Stimulated activated CD8-positive, alpha-beta memory T cell treated with anti-CD3 and anti-CD28 coated beads, Interleukin-12 subunit alpha, Interleukin-12 subunit beta, amount 100 ng/mL, for 24 hours (primary cell): ENCODE data around the gene IKZF1.

Source experiments
- DNase-seq: peaks from one replicate; pipeline ENCODE4 v3.0.0-alpha.2; 2020; ENCODE audit errors: extremely low read depth

IKZF1 gene

DNA sequence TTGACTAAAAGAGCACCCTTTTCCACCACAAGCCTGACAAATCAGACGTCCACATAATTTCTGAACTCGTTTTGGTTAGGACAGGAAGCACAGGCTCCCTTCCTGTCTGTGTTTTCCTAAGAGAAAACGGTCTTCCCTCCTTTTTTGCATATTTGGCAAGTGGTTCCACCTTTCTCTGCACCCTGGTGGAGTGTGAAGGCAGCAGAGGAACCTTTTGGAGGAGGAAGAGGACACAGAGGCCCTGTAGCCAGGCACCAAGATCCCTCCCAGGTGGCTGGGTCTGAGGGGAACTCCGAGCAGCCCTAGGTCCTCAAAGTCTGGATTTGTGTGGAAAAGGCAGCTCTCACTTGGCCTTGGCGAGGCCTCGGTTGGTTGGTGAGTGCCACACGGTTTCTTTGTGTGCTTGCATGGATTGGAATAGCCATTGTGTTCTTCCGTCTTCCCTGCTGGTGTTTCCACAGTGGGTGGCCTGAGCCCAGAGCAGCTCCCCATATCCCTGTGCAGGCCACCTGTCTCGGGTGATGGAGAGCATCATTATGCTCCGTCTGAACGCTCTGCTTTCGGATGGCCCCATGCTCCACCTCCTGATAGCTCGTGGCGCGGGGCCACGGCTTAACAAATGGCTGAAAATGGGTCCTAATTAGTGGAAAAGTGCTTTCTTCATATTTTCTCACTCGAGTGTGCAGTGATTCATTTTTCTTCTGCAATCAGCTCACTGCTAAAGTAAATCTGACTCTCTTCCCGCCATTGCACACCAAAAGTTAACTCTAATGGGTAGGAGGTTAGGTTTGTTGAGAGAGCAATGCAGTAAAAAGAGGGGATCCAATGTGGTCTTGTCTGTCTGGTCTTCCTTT lies 4.2 kb downstream of the IKZF1 start:
- DNase-seq: no peak

DNA sequence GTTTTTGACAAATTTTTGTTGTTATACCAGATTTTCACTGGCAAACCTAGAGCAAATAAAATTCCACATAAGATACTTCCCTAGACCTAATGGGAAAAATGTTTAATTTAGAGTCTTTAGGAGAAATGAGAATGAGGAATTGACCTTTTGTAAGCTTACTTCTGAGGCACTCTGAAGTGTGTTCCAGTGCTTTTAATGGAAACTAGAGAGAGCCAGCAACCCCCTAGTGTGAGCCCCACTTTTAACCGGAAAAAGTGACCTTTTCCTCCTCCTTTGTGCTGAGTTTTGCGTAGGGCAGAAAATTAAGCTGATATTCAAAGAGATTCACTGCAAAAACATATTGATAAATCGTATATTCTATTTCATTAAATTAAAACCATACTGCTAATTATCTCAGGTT lies 5.2 kb downstream of the IKZF1 start:
- DNase-seq: no peak

DNA sequence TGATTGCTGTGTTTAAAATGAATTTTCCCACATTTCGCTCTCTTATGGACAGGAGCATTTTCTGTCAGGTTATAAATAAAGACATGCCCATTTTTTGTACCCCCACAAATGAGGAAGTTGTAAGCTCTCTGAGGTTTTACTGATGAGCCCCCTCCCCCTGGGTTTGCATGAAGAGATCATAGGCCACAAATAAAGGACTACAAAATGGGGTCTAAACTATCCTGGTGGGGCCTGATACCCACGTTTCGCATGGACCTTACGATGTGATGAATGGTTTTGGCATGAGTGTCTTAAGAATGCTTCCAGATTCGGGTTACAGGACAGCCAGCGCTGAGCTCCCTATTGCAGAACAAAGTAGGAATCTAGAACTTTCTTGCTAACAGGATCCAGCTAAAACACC lies 5.8 kb downstream of the IKZF1 start:
- no peak for DNase-seq

DNA sequence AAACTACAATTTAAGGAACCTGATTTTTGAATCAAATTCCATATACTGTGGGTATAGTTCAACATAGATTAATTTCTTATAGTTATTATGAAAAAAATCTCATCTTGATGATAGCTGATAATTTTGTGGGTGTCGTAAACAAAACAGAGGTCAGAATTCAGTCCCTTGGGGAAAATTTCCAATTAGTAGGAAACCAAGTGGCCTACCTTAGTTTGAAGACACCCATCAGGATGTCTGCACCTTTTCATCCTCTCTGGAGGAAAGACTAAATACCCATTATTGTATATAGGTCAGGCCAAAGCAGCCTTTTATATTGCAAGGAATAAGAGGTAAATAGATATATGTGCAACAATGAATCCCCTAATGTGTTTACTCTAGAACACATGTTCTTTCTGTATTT lies 6.4 kb downstream of the IKZF1 start:
- no peak for DNase-seq

DNA sequence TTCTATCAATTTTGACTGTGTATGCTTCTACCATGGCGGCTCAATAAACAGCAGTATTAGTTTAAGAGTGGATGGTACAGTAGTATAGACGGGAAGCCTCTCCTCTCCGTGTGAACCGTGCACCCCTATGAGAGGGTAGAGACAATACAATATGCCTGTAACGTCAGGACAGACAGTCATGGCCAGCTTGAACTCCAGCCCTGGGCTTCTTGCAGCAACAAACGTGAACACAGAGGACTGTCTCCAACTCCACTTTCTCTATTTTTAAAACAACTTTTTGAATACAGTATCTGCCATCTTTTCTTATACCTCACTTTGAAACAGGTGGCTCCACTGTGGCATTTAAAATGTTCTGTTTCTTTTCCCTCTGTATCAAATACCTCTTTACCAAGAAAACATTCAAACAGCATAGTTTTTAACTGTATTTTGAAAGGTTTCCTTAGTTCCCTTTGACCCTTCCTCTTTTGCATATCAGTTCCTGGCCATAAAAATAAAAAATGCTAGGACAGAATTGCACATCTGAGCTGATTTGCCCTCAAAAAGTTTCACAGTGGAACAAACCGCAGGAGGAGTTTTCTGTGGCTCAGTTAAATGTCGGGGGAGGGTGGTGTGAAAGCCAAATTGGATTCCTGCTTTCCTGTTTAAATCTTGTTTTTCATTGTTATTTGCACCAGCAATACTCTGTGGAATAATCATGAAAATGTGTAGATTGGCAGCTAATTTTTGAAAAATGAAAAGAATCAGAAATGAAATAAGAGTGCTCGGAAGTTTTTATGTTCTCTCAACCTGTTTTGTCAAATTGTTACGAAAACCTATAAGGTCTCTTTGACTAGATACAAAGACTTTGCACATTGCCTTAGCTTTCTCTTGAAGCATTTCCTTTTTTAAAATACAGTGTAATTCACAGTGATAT lies 8.0 kb downstream of the IKZF1 start:
- DNase-seq: no peak

DNA sequence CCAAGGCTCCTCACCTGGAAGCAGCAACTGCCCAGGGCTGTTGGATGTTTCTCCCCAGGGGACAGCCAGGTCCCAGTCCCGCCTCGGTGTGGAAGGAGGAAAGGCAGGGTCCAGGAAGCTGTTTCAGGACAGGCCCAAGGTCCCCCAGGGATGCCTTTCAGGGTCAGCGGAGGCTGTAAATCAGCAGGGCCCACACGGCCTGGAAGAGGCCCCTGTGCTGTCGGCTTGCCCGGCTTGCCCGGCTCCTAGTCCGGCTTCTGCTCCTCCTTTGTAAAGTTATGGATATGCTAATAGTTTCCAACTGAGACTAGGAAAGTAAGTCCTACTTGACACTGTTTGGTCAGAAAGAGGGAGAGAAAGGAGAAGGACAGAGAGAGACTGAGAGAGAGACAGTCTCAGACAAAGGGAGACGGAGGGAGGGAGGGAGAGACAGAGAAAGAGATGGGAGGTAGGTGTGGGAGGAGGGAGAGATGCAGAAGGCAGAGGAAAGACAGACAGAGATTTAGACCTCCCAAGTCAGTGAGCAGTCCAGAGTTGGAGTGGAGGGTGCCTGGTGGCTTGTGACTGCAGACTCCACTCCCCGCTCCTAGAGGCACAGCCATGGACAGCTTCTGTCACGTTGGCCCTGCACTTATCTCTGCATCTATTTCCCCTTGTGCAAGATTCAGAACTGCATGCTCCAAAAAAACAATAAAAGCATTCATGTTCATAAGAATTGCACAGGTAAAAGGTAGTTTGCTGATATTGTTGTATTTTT lies 10.5 kb downstream of the IKZF1 start:
- DNase-seq: no peak

DNA sequence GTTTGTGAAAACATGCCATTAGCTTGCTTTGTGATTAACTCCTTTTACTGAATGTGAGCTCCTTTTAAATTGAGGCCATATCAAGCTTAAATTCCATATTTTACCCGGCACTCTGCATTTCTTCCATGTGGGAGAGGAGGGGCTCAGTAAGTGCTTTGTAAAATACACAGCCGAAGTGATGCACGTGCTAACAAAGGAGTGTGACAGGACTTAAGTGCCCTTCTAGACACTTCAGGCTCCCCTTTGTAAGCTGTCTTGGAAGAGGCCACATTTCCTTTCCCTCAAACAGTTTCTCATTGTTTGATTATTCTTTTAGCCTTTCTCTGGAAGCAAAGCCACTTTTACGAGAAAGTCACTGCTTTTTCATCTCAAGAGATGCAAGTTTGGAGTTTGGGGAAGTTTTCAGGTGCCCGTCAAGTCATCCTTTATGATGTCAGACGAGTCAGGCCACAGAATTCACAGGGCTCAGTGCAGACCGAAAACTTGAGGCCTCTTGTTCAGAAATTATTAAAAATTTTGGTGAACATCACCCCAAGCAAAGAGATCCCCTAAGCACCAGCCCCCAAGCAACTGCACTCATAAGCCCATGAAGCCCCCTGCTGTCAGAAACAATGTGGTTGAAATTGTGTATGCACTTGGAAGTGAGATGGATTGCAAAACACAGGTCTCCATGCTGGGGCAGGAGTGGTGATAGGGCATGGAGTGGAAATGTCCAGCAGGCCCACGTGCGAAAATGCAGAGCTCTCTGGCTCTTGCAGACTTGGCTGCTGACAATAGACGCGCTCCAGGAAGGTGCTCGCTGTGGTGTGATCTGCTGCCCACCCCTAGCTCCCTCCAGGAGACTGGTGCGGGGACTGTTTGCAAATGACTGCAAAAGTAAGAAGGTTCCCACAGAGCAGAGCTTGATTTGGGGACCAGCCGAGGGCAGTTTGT lies 11.5 kb downstream of the IKZF1 start:
- no peak for DNase-seq

DNA sequence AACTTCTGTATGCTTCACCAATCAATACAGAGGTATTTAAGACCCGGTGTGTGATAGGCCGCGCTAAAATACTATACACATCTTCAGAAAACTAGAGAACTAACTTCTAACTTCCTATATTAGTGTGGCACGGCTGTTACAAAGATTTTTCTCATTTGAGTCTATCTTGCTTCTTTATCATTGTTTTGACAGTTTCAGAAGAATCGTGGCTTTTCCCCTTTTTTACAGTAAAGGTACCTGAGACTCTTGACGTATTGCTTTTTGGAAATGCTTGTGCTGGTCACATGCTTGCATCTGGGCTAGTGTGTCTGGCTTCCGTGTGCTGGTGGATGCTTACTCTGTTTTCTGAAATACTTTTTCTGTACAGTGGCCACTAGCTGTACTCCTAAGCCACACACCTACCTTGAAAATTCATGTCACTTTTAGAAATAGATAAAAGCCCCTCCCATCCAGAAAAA lies 12.7 kb downstream of the IKZF1 start:
- no peak for DNase-seq

DNA sequence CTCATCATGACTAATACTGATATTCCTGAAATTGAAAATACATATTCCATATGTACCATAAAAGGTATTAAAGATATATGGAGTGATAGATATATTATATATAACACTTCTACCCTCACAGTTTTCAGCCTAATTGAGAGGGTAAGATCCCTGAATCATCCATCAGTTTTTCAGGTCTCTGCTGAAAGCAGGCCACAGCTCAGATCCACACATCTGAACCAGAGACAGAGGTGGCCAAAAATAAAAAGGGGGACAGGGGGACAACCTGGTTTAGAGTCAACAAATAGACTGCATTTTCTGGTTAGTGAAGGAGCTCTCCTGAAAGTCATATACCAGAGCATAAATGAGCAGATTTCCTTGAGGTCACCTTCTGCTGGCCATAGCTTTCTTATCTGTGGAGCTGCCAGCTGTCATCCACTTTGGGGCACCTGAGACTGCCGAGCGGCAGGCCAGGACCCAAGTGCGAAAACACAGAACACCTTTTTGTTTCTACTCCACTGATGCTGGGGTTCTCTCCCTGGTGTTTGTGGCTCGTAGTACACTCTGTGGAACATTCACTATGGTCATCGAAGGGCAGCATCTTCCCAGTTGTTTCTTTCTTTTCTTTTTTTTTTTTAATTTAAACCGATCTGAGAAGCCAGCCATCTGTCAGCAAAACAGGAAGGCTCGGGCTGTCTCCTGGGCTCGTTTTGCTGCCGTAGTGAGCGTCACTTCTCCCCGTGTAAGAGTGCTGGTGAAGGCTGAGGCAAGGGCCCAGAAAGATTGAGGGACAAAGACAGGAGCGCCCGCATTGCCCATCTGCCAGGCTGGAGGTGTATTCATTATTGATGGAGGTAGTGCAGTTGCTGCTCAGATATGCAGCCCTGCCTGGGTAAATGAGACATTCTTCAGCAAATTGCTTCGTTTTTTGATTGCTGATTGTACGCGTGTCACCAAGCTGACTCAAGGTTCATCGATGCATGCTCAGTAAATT lies 13.5 kb downstream of the IKZF1 start:
- DNase-seq: no peak

DNA sequence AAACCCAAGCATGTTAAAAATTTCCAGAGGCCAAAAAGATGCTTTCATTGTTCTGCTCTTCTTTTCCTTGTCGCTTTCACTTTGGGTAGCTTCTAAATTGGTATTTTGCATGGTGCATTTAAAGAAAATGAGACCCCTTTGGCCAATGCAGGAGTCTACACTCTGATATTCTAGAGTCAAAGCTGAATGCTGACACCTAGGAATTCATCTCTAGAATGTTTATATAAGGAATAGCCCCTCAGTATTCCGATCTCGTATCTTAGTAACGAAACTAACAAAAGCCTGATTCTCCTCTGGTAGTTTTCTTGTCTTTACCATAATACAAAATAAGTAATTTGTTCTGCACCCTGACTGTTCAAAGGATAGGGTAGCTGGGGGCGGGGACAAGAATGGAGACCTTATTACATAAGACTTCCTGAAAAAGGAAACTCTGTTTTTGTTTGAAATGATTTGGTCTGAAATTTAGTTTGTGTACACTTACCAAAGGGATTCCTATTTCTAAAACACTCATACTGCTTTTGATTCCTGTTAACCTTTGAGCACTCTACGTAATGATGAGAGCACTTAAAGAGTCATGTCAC lies 17.1 kb downstream of the IKZF1 start:
- DNase-seq: no peak

DNA sequence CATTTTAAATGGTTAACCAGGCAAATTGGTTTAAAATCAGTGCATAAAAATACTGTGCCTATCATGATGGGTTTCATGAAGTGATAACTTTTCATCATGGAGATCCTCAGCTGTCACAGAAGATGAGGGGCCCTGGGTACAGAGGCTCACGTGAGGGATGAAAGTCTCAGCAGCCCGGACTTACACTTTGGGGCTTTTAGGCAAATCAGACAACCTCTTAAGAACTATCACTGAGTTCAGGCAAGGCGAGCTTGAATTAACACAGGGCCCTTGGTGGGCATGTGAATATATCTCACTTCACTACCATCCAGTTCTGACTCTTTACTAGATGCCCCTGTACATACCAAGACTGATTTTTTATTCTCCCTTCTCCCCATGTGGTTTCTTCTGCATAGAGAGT lies 19.6 kb downstream of the IKZF1 start:
- no peak for DNase-seq

DNA sequence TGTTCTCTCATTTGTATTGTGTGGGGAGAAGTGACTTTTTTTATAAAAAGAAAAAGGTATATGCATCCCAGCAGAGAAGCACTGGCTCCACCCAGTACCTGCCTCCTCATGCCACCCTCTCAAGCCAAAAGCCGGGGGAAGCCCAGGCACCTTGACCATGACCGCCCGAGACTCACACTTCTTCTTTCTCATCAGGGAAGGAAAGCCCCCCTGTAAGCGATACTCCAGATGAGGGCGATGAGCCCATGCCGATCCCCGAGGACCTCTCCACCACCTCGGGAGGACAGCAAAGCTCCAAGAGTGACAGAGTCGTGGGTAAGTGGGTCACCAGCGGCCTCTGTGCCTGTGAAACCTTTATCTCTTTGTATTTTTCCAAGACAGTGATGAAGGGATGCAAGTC lies 22.9 kb downstream of the IKZF1 start:
- DNase-seq: no peak

DNA sequence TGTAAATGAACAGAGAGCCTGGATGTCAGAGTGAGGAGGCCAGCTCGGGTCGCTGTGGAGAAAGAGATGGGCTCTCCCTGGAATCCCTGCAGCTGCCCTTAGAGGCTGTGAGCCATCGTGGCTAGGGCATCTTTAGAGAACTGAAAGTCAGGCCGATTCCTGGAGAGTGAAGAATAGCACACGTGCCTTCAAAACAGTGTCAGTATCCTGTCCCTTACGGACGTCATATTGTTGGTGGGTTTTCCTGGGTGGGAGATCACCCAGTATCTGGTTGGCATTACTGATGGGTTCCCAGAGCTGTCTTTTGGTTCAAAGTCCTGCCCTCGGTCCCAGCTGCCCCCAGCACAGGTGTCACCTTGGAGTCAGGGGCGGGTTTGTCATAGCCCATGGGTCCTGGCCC lies 25.3 kb downstream of the IKZF1 start:
- no peak for DNase-seq

DNA sequence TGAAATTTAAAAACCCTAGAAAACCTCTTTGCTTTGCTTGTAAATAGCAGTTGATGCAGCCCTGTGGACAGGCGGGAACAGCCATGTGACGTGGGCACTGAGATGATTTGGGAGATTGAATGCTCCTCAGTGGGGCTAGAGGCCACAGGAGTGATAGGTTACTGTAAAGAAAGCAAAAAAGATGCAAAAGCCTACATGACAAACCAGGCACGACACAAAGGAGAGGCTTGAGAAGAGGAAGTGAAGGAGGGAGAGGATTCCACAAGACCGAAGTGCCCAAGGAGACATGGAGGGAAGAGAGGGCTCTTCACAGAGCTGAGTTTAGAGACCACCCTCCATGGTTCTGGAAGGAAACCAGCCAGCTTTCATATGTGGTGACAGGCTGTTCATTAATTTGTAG lies 25.7 kb downstream of the IKZF1 start:
- no peak for DNase-seq

DNA sequence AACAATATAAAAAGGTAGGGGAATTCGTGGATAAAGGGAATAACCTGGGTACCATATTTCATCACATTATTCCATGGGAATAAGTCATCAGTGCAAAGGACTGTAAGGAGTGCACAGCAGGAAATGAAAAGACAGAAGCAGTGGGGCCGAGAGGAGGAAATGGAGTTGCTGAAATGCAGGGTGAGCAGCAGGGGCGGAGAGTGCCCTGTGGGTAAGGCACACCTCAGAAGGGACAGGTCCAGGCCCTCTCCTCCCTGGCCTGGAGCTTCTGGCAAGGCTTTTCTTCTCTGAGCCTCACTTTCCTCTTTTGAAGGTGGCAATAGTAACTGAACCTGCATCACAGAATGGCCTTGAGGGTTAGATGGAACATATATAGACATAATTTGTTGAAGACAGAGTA lies 26.2 kb downstream of the IKZF1 start:
- no peak for DNase-seq

DNA sequence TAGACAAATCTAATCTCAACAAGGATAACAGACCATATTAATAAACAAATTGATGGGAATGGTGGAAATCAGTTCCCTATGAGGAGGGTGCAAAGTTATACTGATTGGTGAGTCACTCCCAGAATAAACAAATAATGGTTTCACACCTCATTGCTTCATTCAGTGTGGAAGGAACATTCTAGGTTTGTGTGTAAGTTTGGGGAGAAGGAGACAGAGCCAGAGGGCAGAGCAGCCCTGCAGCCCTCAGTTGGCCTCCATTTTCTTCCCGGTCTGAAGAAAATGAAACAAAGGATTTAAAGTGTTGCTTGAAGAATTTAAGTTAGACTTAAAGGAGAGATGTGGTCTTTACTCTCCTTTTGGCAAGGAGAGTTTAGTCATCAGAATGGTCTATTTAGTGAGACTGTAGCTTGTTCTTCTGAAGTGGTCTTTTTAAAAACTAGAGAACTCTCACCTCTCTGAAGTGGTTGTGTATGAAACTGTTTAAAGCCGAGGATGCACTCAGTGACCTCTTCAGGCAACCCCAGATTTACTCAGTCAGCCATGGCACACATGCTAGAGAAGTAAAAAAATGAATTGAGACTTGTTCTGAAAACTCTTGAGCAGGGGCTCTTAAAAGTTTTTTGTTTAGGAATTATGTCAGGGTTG lies 27.2 kb downstream of the IKZF1 start:
- no peak for DNase-seq

DNA sequence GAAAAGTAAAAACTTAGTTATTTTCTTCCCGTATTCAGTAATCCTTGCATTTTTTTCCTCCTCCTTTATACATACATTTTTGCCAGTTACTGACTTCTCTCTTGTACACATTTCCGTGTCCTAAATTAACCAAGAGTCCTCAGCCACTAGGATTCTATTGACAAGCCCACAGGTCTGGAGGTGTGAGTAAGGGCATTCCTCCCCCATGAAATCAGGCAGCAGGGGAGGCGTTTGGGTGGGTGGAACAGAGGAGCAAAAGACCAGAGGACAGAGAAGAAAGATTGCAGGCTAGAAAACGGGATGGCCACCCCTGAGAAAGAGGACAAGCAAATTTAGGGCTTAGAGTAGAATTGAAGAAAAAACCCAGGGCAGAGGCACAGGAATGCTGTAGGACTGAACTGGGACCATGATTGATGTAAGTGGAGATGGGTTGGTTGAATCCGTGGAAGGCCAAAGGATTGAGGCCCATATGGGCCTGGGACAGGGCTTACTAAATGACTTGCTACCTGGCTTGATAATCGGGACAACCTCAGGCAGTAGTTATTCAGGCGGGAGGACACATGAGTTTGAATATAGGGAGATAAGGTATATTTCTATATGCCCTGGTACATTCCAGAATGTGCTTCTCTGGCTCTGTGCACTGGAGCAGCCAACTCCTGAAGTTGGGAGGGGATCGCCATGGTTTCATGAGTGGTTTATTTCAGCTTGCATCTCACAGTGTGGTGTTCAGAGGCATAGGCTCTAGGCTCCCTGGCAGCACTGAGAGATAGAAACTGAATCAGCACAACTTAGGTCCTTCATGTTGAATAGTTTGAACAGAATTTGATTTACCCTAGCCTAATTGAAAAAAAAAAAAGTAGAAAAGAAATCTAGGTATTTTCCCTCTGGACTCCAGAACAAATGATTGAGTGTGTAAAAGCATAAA lies 28.0 kb downstream of the IKZF1 start:
- DNase-seq: no peak

DNA sequence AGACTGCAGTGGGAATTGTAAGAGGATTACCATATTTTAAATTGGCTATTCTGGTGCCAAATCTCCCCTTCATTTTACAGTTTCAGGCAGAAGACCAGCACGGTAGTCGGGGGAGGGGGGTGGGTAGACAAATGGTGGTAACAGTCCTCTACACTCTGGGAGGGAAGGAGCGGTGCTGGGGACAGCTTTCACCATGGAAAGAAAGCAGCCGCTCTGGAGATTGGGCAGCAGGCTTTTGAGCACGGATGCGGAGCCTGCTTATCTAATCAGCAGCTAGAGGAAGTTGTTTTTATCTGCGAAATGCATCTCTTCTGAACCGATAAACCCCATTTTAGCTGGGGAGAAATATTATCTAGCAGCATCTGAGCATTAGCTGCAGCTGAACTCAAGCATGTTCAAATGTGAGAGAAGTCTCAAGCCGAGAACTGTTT lies 28.7 kb downstream of the IKZF1 start:
- no peak for DNase-seq
